HG03039 (cell line): Measurements from ENCODE around the gene FRMD7.
"Not testable (repeated sequence)": the region's sequence is repeated elsewhere in the genome, so short reads cannot be mapped to it uniquely, and the experiment has no call there.

Experiments
- ATAC-seq: cut with Tn5 transposase; IDR thresholded peaks from one replicate; pipeline ENCODE4 v1.9.1; 2021; ENCODE audit warnings: mild to moderate bottlenecking, moderate library complexity; ENCODE audit not compliant: unreplicated experiment

FRMD7 gene

GRCh38 chrX:132094164-132094563, 33.7 kb downstream of the FRMD7 start:
- no peak for ATAC-seq

- ATAC-seq = no peak
Measured at GRCh38 chrX:132093239-132093860, 34.5 kb downstream of the FRMD7 start.

DNA sequence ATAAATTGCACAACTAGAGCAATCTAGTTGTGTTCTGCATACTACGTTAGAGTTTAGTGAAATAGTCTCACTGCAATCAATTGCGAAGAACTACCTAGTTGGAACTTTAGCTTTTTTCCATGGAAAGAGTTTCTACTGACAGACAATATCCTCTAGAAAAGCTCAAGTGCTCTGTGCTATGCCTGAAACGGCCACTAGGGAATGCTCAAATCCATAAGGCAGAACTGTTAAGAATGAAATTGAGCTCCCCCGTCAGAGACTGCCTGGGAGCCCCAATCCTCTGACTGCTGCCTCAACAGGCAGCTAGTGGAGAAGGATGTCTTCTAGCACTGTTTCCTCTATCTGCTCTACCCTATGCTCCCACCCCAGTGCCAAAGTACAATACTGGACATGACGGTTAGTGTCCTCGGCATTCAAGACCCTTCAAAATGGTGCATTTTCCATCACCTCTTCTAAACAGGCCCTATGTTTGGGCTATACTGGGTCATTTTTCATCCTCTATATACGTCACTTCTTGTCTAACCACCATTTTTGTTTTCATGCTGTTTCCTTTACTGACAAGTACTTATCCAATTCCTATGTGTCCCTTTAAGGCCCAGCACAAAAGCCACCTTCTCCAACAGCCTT, 35.3 kb downstream of the FRMD7 start:
- ATAC-seq = no peak

DNA sequence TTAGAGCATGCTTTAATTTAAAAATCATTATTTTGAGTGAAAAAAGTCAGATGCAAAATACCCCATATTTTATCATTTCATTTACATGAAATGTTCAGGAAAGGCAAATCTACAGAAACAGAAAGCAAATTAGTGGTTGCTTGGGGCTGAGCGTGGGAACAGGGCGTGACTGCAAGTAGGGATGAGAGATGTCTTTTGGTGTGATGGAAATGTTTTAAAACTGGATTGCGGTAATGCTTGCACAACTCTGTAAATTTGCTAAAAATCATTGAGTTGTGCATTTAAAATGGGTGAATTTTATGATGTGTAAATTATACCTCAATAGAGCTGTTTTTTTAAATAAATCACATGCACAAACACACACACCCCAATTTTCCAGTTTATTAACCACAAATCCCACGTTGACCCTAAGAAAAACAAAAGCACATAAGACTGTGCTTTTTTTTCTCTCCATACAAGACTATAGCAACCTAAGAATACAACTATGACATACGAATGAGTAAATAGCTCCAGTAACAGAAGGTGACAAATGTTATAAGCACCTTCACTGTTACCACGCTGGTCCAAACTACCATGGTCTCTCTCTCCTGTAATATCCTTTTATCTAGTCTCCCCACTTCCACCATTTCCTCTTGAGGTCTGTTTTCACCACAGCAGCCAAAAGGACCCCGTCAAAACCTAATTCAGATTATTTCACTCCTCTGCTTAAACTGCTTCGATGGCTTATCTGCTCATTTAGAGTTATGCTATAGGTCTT, 37.2 kb downstream of the FRMD7 start:
- no peak for ATAC-seq

DNA sequence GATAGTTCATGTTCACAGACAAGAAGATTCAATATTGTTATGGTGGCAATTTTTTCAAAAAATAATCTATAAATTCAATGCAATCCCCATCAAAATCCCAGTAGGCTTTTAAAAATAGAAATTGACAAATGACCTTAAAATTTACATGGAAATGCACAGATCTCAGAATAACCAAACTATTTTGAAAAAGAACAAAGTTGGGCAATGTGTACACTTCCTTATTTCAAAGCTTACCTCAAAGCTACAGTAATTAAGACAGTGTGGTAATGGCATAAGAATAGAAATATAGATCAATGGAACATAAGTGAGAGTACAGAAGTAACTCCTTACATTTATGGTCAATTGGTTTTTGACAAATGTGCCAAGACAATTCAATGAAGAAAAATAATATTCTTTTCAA, 39.0 kb downstream of the FRMD7 start:
- no peak for ATAC-seq

DNA sequence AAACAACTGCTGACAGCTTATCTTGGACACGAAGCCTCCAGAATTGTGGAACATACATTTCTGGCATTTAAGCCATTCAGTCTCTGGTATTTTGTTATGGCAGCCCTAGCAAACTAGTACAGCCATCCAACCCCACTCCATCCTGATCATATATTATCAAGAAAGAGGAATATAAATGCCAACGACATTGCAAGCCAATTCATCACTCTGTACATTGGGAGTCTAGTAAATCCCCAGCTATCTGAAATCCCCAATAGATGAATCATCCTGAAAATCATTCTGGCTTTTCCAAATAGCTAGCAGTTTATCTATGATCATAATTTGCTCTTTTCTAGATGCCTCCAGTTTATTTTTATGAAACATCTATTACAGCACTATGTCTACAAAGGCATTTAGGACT, 41.1 kb downstream of the FRMD7 start:
- no peak for ATAC-seq

- no peak for ATAC-seq
Measured at GRCh38 chrX:132085786-132086185, 42.0 kb downstream of the FRMD7 start.

DNA sequence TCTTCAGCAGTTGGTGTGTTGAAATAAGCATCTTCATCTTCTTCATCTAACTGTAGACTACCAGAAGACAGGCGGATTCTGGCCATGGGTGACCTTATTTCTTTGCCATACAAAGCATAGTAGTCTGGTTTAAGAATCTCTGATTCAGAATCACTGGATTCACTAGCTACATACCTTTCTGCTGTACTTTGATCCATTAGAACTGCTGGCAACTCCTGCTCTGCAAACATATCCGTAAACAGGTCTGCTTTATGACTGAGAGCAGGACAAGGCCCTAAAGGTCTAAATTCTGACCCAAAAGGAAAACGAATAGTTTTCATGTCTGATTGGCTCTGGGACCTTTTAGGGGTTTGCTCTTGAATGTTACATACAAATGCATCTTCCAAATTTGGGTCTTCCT, 49.9 kb downstream of the FRMD7 start:
- ATAC-seq = no peak

- no peak for ATAC-seq
Measured at GRCh38 chrX:132077414-132077813, 50.4 kb downstream of the FRMD7 start.

DNA sequence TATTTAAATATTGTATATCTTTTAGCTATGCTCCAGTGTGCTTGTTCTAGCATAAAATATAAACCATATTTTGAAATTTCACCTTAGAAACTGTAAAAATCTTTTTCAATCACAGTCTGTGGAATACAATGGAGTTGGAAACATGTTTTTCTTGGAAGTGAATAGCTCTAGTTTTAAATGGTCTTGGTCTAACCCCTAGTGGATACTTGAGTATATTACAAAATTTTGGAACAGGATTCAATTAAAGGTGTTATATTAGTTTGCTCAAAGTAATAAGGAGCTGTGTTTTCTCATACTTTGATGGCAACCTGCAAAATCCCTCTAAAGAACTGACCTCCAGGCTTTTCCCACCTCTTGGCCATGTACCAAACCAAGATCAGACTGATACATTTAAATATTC, 56.6 kb downstream of the FRMD7 start:
- ATAC-seq = no peak

- ATAC-seq = no peak
Measured at GRCh38 chrX:132068405-132068804, 59.4 kb downstream of the FRMD7 start.

DNA sequence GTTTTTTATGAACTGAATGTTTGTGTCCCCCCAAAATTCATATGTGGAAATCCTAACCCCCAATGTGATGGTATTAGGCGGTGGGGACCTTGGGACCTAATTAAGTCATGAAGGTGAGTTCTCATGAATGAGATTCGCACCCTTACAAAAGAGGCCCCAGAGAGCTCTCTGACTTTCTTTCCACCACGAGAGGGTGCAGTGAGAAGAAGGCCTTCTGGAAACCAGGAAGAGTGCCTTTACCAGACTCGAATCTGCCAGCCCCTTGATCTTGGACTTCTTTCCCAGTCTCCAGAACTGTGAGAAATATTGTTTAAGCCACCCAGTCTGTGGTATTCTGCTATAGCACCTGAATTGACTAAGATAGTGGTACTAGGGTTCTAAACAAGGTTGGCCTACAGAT, 64.0 kb downstream of the FRMD7 start:
- no peak for ATAC-seq

- no peak for ATAC-seq
Measured at GRCh38 chrX:132063334-132063733, 64.5 kb downstream of the FRMD7 start.

GRCh38 chrX:132059973-132060540, 67.8 kb downstream of the FRMD7 start:
- no peak for ATAC-seq

GRCh38 chrX:132058975-132059374, 68.8 kb downstream of the FRMD7 start:
- ATAC-seq = no peak

DNA sequence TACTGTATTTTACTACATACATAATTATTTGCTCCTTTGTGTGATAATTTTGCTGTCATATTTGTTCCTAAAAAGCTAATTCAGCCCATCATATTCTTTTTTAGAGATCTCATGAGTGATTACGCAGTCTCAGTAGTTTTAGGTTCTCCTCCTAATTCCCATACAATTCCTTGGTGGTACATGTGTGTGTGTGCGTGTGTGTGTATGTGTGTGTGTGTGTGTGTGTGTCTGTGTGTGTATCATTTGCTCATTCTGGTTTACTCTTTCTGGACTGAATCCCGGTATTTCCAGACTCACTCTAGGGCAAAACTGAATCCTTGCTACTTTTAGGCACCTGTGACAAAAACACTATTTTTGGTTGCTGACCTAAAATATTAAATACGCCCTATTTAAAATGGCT, 69.8 kb downstream of the FRMD7 start:
- no peak for ATAC-seq

DNA sequence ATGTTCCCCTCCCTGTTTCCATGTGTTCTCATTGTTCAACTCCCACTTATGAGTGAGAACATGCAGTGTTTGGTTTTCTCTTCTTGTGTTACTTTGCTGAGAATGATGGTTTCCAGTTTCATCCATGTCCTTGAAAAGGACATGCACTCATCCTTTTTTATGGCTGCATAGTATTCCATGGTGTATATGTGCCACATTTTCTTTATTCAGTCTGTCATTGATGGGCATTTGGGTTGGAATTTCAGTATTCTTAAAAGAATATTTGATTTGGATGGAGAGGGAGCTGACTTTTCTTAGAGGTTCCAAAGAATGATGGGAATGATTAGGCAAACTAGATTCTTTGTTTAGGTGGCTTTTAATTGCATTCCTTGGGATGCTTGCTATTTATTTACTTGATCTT, 76.0 kb downstream of the FRMD7 start:
- not testable (repeated sequence) for ATAC-seq

GRCh38 chrX:132046533-132046932, 81.3 kb downstream of the FRMD7 start:
- ATAC-seq = no peak

- no peak for ATAC-seq
Measured at GRCh38 chrX:132045456-132045855, 82.4 kb downstream of the FRMD7 start.

DNA sequence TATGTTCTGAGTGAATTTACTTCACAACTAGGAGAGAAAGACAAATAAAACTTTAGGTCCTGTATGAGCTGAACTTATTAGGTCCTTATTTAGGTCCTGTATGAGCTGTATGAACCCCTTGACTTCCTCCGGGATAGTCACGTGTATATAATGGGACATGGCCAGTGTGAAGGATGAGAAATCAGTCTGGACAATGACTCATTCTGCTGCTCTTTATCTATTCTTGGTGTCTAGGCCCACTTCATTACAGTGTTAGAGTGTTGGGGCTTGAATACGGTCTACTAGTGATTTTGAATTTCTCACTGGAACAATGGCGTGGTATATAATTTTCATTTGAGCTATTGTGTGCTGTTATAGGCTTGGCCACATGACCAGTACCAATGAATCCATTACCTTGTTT, 82.9 kb downstream of the FRMD7 start:
- no peak for ATAC-seq

GRCh38 chrX:132043977-132044376, 83.8 kb downstream of the FRMD7 start:
- no peak for ATAC-seq

GRCh38 chrX:132041015-132041414, 86.8 kb downstream of the FRMD7 start:
- ATAC-seq = no peak
